ENCODE data around the gene RTL10.

DNA sequence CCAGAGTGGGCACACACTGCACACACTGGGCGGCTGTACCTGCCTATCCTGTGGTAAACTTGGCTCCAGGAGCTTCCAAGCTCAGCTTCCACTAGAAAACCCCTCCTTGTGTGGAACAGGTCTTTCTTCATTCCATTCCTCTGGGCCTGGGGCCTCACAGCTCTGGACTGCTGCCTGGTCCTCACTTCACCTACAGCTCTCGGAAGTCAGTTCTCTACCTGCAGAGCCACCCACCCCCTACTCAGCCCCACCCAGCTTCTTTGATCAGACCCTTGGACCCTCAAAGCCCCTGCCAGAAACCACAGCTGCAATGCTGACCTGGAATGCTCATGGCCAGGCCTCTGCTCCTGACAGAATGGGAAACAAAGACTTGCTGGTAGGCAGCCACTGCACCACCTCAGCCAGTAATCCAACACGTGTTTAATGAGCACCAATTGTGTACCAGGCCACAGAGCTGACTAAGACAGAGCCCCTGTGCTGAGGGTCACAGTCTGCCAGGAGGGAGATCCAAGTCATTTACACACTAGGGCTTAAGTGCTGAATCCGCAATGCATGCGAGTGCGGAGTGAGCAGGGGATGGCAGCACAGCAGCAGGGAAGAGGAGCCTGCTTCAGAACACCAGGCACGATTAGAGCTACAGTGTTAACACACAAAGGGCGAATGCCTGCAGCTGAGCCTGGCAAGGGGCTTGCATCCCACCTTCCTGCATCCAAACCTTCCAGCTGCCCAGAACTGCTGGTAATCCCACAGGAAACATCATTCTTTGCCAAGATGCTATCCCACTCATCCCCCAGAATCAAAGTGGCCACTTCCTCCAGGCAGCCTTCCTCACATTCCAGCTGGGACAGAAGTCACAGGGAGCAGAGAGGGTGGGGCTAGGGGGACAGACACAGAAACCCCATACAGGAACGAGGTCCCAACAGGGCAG is 4.6 kb downstream of the RTL10 start:
- TF ChIP-seq POLR2A (IDR thresholded peaks at IDR 0.05; ENCODE audit: extremely low read depth, insufficient read length) (no peak), CTCF (IDR thresholded peaks at IDR 0.05; ENCODE audit: low read depth, low read length) (no peak)

Measured in NB4 (cell line).